ENCODE measurements around the gene UGCG. TPM values are rescaled to one million over a fixed set of nuclear protein-coding genes. Genes with fewer than 3 reads are reported as not detected.

UGCG gene
- total and polyA plus RNA-seq, 12 donors = 11.1 to 42.6 (median 13.6) TPM

- DNase-seq = no peak
- no peak for TF ChIP-seq CTCF (IDR thresholded peaks at IDR 0.05)
- no peak for ATAC-seq
- WGBS, 2 donors = 64 to 75% methylated on average over 2 of the region's 2 CpGs
- H3K27ac ChIP-seq = no peak overlapping the region
- H3K36me3 ChIP-seq = no peaks in the 10 kb centered on the region
- intact Hi-C loops (cut with DNase I) = no loop called here
- peaks cover 4 to 37% (median 13%) of the 10 kb centered on the region in 9 donors for H3K4me1 ChIP-seq
- H3K9me3 ChIP-seq = no peaks in the 10 kb centered on the region
- no peak overlapping the region for H3K4me3 ChIP-seq
- no peaks in the 10 kb centered on the region for H3K27me3 ChIP-seq
These were observed 64.4 kb downstream of the UGCG start for GRCh38 chr9:111961009-111961408.

- 55 to 56% methylated on average over 5 of the region's 5 CpGs for WGBS, 2 donors
- Histone ChIP-seq H3K4me3 (no peak overlapping the region), H3K4me1 (peaks cover 4 to 37% (median 13%) of the 10 kb centered on the region in 9 donors), H3K36me3 (no peaks in the 10 kb centered on the region), H3K27me3 (no peaks in the 10 kb centered on the region), H3K27ac (no peak overlapping the region), H3K9me3 (no peaks in the 10 kb centered on the region)
- no peak for TF ChIP-seq CTCF (IDR thresholded peaks at IDR 0.05)
- intact Hi-C loops (cut with DNase I) = no loop called here
- ATAC-seq (no peak), DNase-seq (no peak)
These were observed 65.0 kb downstream of the UGCG start for GRCh38 chr9:111961575-111961974.

- H3K9me3 ChIP-seq = no peaks in the 10 kb centered on the region
- H3K4me1 ChIP-seq = peaks cover 4 to 38% (median 13%) of the 10 kb centered on the region in 9 donors
- H3K27ac ChIP-seq = no peak overlapping the region
- TF ChIP-seq CTCF (IDR thresholded peaks at IDR 0.05) = no peak
- WGBS, 2 donors = 84 to 91% methylated on average over 6 of the region's 6 CpGs
- DNase-seq = no peak
- H3K27me3 ChIP-seq = no peaks in the 10 kb centered on the region
- ATAC-seq = no peak
- no peak overlapping the region for H3K4me3 ChIP-seq
- H3K36me3 ChIP-seq = no peaks in the 10 kb centered on the region
- intact Hi-C loops (cut with DNase I) = no loop called here
These were observed 65.4 kb downstream of the UGCG start for GRCh38 chr9:111962021-111962420.

- Histone ChIP-seq H3K27ac (no peak overlapping the region), H3K4me3 (no peak overlapping the region), H3K27me3 (no peaks in the 10 kb centered on the region), H3K4me1 (peaks cover 0 to 22% (median 4%) of the 10 kb centered on the region in 9 donors), H3K9me3 (no peaks in the 10 kb centered on the region), H3K36me3 (no peaks in the 10 kb centered on the region)
- intact Hi-C loops (cut with DNase I) = no loop called here
- no peak for TF ChIP-seq CTCF (IDR thresholded peaks at IDR 0.05)
- WGBS, 2 donors = 76 to 93% methylated on average over 2 of the region's 2 CpGs
- no peak for DNase-seq
- ATAC-seq = no peak
These were observed 67.4 kb downstream of the UGCG start for GRCh38 chr9:111963995-111964394.

Measured in heart right ventricle (tissue), 16 donors.